Kidney glomerular epithelial cell (primary cell): Measurements from ENCODE around the gene RETN.
A peak's percentile ranks its signal among the peaks of the same experiment; 100 is the strongest.
"Not testable (repeated sequence)": the region's sequence is repeated elsewhere in the genome, so short reads cannot be mapped to it uniquely, and the experiment has no call there.

Source experiments
- DNase-seq: peaks from one replicate; lab custom pipeline; 2025; lab: John Stamatoyannopoulos, UW

The RETN gene

GRCh38 chr19:7637374-7638256 is 31.2 kb upstream of the RETN start:
- no peak for DNase-seq

- no peak for DNase-seq
Observed at GRCh38 chr19:7638802-7639465, 29.9 kb upstream of the RETN start.

GRCh38 chr19:7639863-7640348 is 28.9 kb upstream of the RETN start:
- no peak for DNase-seq

- no peak for DNase-seq
Observed at GRCh38 chr19:7640803-7641202, 28.0 kb upstream of the RETN start.

GRCh38 chr19:7641290-7642276 is 27.3 kb upstream of the RETN start:
- DNase-seq, result no peak

GRCh38 chr19:7642295-7643030 is 26.4 kb upstream of the RETN start:
- DNase-seq, result no peak

- DNase-seq, result no peak
Observed at GRCh38 chr19:7643031-7643415, 25.8 kb upstream of the RETN start.

GRCh38 chr19:7643629-7644549 is 25.0 kb upstream of the RETN start:
- not testable (repeated sequence) for DNase-seq

GRCh38 chr19:7644550-7644877 is 24.3 kb upstream of the RETN start:
- DNase-seq, result no peak

- no peak for DNase-seq
Observed at GRCh38 chr19:7645163-7645562, 23.7 kb upstream of the RETN start.

- no peak for DNase-seq
Observed at GRCh38 chr19:7645656-7646425, 23.0 kb upstream of the RETN start.

- no peak for DNase-seq
Observed at GRCh38 chr19:7646426-7646700, 22.5 kb upstream of the RETN start.

GRCh38 chr19:7647156-7647555 is 21.7 kb upstream of the RETN start:
- DNase-seq, result no peak

- no peak for DNase-seq
Observed at GRCh38 chr19:7648265-7649014, 20.4 kb upstream of the RETN start.

- DNase-seq, result no peak
Observed at GRCh38 chr19:7650148-7650547, 18.7 kb upstream of the RETN start.

GRCh38 chr19:7652061-7652641 is 16.7 kb upstream of the RETN start:
- peak; percentile 57 for DNase-seq

GRCh38 chr19:7654401-7654800 is 14.4 kb upstream of the RETN start:
- DNase-seq, result no peak

GRCh38 chr19:7655581-7655980 is 13.3 kb upstream of the RETN start:
- no peak for DNase-seq
